H9 (cell line): Measurements from ENCODE around the gene CNGA2. TPM values are rescaled to one million over a fixed set of nuclear protein-coding genes. Genes with fewer than 3 reads are reported as not detected.

ENCODE experiments used
- DNase-seq: peaks from one replicate; pipeline ENCODE4 v3.0.0-alpha.2; 2017
- H2AFZ ChIP-seq: one replicate; pipeline ENCODE4 v1.6.1; 2013; ENCODE audit warnings: mild to moderate bottlenecking, low read length, control low read depth, moderate library complexity
- H2AK5ac ChIP-seq: 2 replicates; pipeline ENCODE4 v1.6.1; 2013; ENCODE audit warnings: low read length, control low read depth, mixed read lengths; ENCODE audit not compliant: insufficient read length
- H2BK120ac ChIP-seq: one replicate; pipeline ENCODE4 v1.6.1; 2013; ENCODE audit warnings: low read depth, mild to moderate bottlenecking, low read length, control low read depth, inconsistent platforms; ENCODE audit not compliant: poor library complexity, severe bottlenecking
- H2BK12ac ChIP-seq: 2 replicates; pipeline ENCODE4 v1.6.1; 2013; ENCODE audit warnings: low read length, control low read depth, mixed read lengths, low read depth; ENCODE audit not compliant: insufficient read length
- H2BK15ac ChIP-seq: 2 replicates; pipeline ENCODE4 v1.6.1; 2013; ENCODE audit warnings: low read depth, low read length, control low read depth
- H2BK20ac ChIP-seq: one replicate; pipeline ENCODE4 v1.6.1; 2013; ENCODE audit warnings: low read depth, mild to moderate bottlenecking, low read length, control low read depth, inconsistent platforms; ENCODE audit not compliant: poor library complexity, severe bottlenecking
- H2BK5ac ChIP-seq: 2 replicates; pipeline ENCODE4 v1.6.1; 2013; ENCODE audit warnings: low read length, control low read depth, mixed read lengths; ENCODE audit not compliant: insufficient read length
- H3K14ac ChIP-seq: 2 replicates; pipeline ENCODE4 v1.6.1; 2013; ENCODE audit warnings: low read length, control low read depth; ENCODE audit not compliant: insufficient read depth
- H3K18ac ChIP-seq: 2 replicates; pipeline ENCODE4 v1.6.1; 2013; ENCODE audit warnings: low read depth, mild to moderate bottlenecking, mixed read lengths, low read length, control low read depth; ENCODE audit not compliant: insufficient read length
- H3K23ac ChIP-seq: 2 replicates; pipeline ENCODE4 v1.6.1; 2013; ENCODE audit warnings: low read length, control low read depth, mixed read lengths, low read depth; ENCODE audit not compliant: insufficient read length
- H3K23me2 ChIP-seq: 2 replicates; pipeline ENCODE4 v1.6.1; 2013; ENCODE audit warnings: low read depth, mild to moderate bottlenecking, mixed read lengths, low read length, control low read depth; ENCODE audit not compliant: insufficient read length, poor library complexity, severe bottlenecking
- H3K27ac ChIP-seq: 2 replicates; pipeline ENCODE4 v1.5.1; 2013; ENCODE audit warnings: low read length, control low read depth, mixed read lengths, low read depth; ENCODE audit not compliant: insufficient read length
- H3K27me3 ChIP-seq: 2 replicates; pipeline ENCODE4 v1.6.1; 2013; ENCODE audit warnings: low read length, control low read depth, inconsistent platforms; ENCODE audit not compliant: insufficient read depth
- H3K4ac ChIP-seq: 2 replicates; pipeline ENCODE4 v1.6.1; 2013; ENCODE audit warnings: low read depth, mild to moderate bottlenecking, control low read depth, inconsistent platforms, low read length, moderate library complexity
- H3K4me1 ChIP-seq: 2 replicates; pipeline ENCODE4 v1.6.1; 2013; ENCODE audit warnings: low read length, control low read depth, inconsistent platforms; ENCODE audit not compliant: insufficient read depth
- H3K4me2 ChIP-seq: 2 replicates; pipeline ENCODE4 v1.6.1; 2013; ENCODE audit warnings: low read length, control low read depth, mixed read lengths; ENCODE audit not compliant: insufficient read length, insufficient read depth
- H3K56ac ChIP-seq: 2 replicates; pipeline ENCODE4 v1.6.1; 2013; ENCODE audit warnings: low read depth, mild to moderate bottlenecking, mixed read lengths, low read length, control low read depth; ENCODE audit not compliant: insufficient read length
- H3K79me1 ChIP-seq: 2 replicates; pipeline ENCODE4 v1.6.1; 2013; ENCODE audit warnings: low read depth, mild to moderate bottlenecking, moderate library complexity, low read length, control low read depth, inconsistent platforms; ENCODE audit not compliant: insufficient read depth, poor library complexity, severe bottlenecking
- H3K79me2 ChIP-seq: 2 replicates; pipeline ENCODE4 v1.6.1; 2013; ENCODE audit warnings: low read length, control low read depth, inconsistent platforms; ENCODE audit not compliant: insufficient read depth
- H3K9ac ChIP-seq: 2 replicates; pipeline ENCODE4 v1.6.1; 2013; ENCODE audit warnings: low read length, control low read depth, mixed read lengths; ENCODE audit not compliant: insufficient read length; ENCODE audit errors: extremely low read depth
- H3K9me3 ChIP-seq: one replicate; pipeline ENCODE4 v1.6.1; 2013; ENCODE audit warnings: low read depth, low read length, inconsistent platforms; ENCODE audit not compliant: control insufficient read depth
- H3T11ph ChIP-seq: one replicate; pipeline ENCODE4 v1.6.1; 2013; ENCODE audit warnings: mild to moderate bottlenecking, low read length, control low read depth, inconsistent platforms
- H4K20me1 ChIP-seq: one replicate; pipeline ENCODE4 v1.6.1; 2013; ENCODE audit not compliant: control insufficient read depth, insufficient read length, insufficient read depth
- H4K5ac ChIP-seq: 2 replicates; pipeline ENCODE4 v1.6.1; 2013; ENCODE audit warnings: low read depth, mild to moderate bottlenecking, mixed read lengths, low read length, control low read depth; ENCODE audit not compliant: insufficient read length
- H4K8ac ChIP-seq: replicated peaks from 2 replicates; pipeline ENCODE4 v1.6.1; 2013; ENCODE audit warnings: low read length, control low read depth, mixed read lengths, low read depth; ENCODE audit not compliant: insufficient read length
- H4K91ac ChIP-seq: 2 replicates; pipeline ENCODE4 v1.6.1; 2013; ENCODE audit warnings: low read depth, mild to moderate bottlenecking, moderate library complexity, mixed read lengths, low read length, control low read depth; ENCODE audit not compliant: insufficient read length
- H3K27ac Mint-ChIP-seq, 3 experiments: 2 replicates in 2 of 3; 3 replicates in 1 of 3; pipeline ENCODE4 v1.8.0; 2020 to 2021; ENCODE audit warnings: mixed read lengths in 3 of 3, mild to moderate bottlenecking in 1 of 3, moderate library complexity in 1 of 3
- H3K27me3 Mint-ChIP-seq: 2 replicates; pipeline ENCODE4 v1.8.0; 2021; ENCODE audit warnings: low read depth, mild to moderate bottlenecking, moderate library complexity, mixed read lengths
- H3K36me3 Mint-ChIP-seq, 3 experiments: 2 replicates in 2 of 3; 3 replicates in 1 of 3; pipeline ENCODE4 v1.8.0; 2020 to 2021; ENCODE audit warnings: low read depth in 3 of 3, mixed read lengths in 3 of 3; ENCODE audit not compliant: insufficient read depth in 1 of 3
- H3K4me1 Mint-ChIP-seq, 2 experiments: 2 replicates each; pipeline ENCODE4 v1.8.0; 2020; ENCODE audit warnings: mixed read lengths in 2 of 2
- H3K4me3 Mint-ChIP-seq, 2 experiments: 2 replicates in 1 of 2; 3 replicates in 1 of 2; pipeline ENCODE4 v1.8.0; 2020 to 2021; ENCODE audit warnings: mild to moderate bottlenecking in 2 of 2, mixed read lengths in 2 of 2, moderate library complexity in 1 of 2
- H3K9me3 Mint-ChIP-seq, 2 experiments: 2 replicates in 1 of 2; 3 replicates in 1 of 2; pipeline ENCODE4 v1.8.0; 2020; ENCODE audit warnings: mild to moderate bottlenecking in 2 of 2, mixed read lengths in 2 of 2, moderate library complexity in 1 of 2
- total RNA-seq: library from RNA; stranded (reverse); gene quantifications from 2 replicates; pipeline ENCODE4 v1.2.1, GENCODE V29; 2021
- TF ChIP-seq, protein P1 (sequence below): fragments of 200-600 bp; sonication (generic); conservative IDR thresholded peaks from 3 replicates; pipeline ENCODE4 v1.8.0; 2021; ENCODE audit warnings: antibody characterized with exemption, mild to moderate bottlenecking

Gene CNGA2
- total RNA-seq, 1 experiment from 2014 or later: not detected

DNA sequence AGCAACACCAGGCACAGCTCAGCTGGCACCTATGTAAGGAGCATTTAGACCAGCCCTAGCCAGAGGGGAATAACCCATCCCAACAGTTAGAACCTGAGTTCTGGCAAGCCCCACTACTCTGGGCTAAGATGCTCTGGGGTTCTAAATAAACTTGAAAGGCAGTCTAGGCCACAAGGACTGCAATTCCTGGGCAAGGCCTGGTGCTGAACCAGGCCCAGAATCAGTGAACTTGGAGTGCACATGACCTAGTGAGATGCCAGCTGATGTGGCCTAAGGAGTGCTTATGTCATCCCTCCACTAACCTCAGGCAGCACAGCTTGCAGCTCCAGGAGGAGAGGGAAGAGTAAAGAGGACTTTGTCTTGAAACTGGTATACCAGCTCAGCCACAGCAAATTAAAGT lies 46.9 kb upstream of the CNGA2 start:
- no peak overlapping the region for H3K27ac ChIP-seq
- no peak overlapping the region for H4K8ac ChIP-seq
- no peaks in the 10 kb centered on the region for H3K4me1 Mint-ChIP-seq
- TF ChIP-seq, protein P1, sequence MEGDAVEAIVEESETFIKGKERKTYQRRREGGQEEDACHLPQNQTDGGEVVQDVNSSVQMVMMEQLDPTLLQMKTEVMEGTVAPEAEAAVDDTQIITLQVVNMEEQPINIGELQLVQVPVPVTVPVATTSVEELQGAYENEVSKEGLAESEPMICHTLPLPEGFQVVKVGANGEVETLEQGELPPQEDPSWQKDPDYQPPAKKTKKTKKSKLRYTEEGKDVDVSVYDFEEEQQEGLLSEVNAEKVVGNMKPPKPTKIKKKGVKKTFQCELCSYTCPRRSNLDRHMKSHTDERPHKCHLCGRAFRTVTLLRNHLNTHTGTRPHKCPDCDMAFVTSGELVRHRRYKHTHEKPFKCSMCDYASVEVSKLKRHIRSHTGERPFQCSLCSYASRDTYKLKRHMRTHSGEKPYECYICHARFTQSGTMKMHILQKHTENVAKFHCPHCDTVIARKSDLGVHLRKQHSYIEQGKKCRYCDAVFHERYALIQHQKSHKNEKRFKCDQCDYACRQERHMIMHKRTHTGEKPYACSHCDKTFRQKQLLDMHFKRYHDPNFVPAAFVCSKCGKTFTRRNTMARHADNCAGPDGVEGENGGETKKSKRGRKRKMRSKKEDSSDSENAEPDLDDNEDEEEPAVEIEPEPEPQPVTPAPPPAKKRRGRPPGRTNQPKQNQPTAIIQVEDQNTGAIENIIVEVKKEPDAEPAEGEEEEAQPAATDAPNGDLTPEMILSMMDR: no peak
- no peaks in the 10 kb centered on the region for H3K27me3 ChIP-seq
- H3K56ac ChIP-seq: no peak overlapping the region
- H3K23me2 ChIP-seq: no peaks in the 10 kb centered on the region
- no peak overlapping the region for H3K27ac Mint-ChIP-seq
- no peak overlapping the region for H3K18ac ChIP-seq
- H3K14ac ChIP-seq: no peak overlapping the region
- no peaks in the 10 kb centered on the region for H4K20me1 ChIP-seq
- DNase-seq: no peak
- no peaks in the 10 kb centered on the region for H3K79me2 ChIP-seq
- H3K36me3 Mint-ChIP-seq: no peaks in the 10 kb centered on the region
- H2BK5ac ChIP-seq: no peak overlapping the region
- H2BK120ac ChIP-seq: no peak overlapping the region
- no peak overlapping the region for H3K4me2 ChIP-seq
- H3K4me3 Mint-ChIP-seq: no peak overlapping the region
- H3K9me3 ChIP-seq: peaks cover 39% of the 10 kb centered on the region
- no peak overlapping the region for H2BK12ac ChIP-seq
- H4K91ac ChIP-seq: no peak overlapping the region
- no peak overlapping the region for H2AK5ac ChIP-seq
- H3K4ac ChIP-seq: no peak overlapping the region
- no peak overlapping the region for H3K23ac ChIP-seq
- peaks cover 11% of the 10 kb centered on the region for H3K27me3 Mint-ChIP-seq
- H3K4me1 ChIP-seq: no peaks in the 10 kb centered on the region
- H3T11ph ChIP-seq: no peak overlapping the region
- no peak overlapping the region for H3K9ac ChIP-seq
- H4K5ac ChIP-seq: no peak overlapping the region
- no peaks in the 10 kb centered on the region for H3K79me1 ChIP-seq
- no peak overlapping the region for H2AFZ ChIP-seq
- H2BK20ac ChIP-seq: no peak overlapping the region
- H2BK15ac ChIP-seq: no peak overlapping the region
- H3K9me3 Mint-ChIP-seq: peaks cover 35 to 36% of the 10 kb centered on the region in 2 experiments
